ENCODE results near the gene RPTOR. TPM values are rescaled to one million over a fixed set of nuclear protein-coding genes. Genes with fewer than 3 reads are reported as not detected.

The RPTOR gene
- total RNA-seq, 1 experiment from 2014 or later, result 25.1 TPM

DNA sequence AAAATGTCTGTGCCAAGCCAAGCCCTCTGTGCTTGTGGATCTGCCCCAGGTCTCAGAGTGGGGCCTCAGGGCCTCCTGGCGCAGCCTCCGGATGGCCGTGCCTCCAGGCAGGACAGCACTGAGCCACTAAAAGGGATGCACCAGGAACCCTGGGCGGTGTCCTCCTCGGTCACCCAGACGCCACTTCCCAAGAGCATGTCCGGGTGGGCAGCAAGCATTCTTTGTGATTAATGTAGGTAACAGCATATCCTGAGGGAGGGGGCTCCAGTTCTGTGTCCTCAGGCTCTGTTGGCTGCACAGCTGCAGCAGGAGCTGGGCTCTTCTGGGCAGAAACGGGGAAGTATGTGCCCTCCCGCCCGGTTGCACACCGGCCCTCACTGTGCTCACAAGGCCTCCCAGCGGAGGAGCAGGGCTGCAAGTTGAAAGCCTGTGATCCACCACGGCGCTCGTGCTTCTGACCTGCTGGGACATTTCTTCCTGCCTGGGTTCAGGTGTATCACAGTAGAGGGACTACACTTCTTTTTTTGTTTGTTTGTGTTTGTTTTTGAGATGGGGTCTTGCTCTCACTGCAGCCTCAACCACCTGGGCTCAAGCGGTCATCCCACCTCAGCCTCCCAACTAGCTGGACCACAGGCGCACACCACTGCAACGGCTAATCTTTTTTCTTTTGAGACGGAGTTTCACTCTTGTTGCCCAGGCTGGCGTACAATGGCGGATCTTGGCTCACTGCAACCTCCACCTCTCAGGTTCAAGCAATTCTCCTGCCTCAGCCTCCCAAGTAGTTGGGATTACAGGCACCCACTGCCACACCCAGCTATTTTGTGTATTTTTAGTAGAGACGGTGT, 409.1 kb downstream of the RPTOR start:
- DNase-seq (ENCODE audit: low read depth), result no peak

DNA sequence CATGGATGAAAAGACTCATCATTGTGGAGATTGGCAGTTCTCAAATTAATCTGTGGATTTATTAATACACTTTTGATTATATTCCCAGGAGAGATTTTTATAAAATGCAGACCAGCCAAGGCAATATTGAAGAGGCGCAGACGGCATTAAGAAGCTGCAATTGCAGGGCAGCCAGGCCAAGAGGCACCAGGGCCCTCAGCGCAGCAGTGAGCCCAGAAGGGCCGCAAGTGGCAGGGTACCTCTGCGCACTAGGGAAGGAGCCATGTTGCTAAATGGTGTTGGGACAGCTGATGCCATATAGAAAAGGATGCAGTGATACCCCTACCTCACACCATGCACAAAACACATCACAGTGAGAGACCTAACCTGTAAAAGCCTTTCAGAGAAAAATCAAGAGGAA, 410.4 kb downstream of the RPTOR start:
- DNase-seq (ENCODE audit: low read depth), result no peak

DNA sequence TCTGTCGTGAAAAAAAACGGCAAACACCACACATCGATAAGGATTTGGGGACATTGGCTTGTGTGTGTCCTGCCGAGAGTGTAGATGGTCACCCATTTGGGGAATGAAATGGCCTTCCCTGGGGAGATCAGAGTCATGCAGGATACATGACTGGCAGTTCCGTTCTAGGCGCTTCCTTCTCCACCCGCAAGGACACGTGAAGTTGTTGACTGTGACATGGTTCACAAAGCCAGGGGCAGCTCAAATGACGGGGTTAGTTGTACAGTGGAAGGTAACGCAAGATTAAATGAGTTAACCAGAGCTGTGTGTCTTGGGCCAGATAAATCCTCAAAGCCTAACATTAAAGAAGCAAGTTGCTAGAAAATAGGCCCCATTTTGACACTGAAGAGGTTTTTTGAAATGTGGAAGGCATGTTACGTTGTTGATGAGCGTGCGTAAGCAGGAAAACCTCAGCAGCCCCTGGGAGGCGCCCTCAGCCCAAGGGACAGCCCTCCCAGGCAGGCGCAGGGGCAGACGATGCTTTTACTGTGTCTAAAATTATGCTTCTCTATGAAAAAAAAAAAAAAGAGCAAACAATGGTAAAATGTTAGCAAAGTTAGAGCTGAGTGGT, 411.1 kb downstream of the RPTOR start:
- no peak for DNase-seq (ENCODE audit: low read depth)

DNA sequence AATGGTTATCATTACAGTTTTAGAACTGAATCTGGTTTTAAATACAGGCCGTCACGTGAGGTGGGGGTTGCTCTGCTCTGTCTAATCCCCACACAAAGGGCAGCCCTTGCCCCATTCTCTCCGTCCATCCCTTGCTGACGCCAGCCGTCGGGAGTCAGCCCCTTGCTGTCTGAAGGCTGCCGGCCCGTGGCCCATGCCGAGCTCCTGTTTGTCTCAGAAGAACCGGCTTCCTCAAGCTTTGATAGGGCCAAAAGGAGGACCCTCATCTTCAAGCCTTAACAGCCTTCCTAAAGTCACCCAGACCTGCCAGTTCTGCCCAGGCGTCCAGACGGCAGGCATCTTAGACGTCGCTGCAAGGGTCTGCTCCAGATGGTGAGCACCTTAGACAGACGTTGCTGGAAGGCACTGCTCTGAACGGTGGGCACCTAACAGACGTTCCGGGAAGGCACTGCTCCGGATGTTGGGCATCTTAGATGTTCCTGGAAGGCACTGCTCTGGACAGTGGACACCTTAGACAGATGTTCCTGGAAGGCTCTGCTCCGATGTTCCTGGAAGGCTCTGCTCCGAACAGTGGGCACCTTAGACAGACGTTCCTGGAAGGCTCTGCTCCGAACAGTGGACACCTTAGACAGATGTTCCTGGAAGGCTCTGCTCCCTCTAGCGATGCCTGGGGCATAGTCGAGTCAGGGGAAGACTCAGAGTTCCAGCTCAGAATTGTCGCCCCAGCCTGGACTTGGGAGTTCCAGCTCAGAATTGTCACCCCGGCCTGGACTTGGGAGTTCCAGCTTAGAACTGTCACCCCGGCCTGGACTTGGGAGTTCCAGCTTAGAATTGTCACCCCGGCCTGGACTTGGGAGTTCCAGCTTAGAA, 411.9 kb downstream of the RPTOR start:
- no peak for DNase-seq (ENCODE audit: low read depth)

DNA sequence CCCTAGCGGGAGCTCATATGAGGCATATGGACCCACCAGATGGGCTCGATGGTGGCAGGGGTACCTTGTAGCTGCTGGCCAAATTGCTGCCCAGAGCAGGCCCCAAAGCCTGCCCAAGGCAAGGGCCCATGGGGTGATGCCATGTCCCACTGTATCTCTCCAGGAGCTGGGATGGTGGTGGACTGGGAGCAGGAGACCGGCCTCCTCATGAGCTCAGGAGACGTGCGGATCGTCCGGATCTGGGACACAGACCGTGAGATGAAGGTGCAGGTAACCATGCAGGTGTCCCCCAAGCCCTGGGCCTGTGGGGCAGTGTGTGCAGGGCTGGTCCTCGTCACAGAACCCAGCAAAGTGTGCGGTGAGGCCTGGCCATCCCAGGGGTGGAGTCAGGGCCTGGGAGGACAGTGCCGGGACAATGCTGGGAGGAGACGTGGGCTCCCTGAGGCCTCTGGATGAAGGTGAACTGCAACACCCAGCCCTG, 412.9 kb downstream of the RPTOR start:
- no peak for DNase-seq (ENCODE audit: low read depth)

DNA sequence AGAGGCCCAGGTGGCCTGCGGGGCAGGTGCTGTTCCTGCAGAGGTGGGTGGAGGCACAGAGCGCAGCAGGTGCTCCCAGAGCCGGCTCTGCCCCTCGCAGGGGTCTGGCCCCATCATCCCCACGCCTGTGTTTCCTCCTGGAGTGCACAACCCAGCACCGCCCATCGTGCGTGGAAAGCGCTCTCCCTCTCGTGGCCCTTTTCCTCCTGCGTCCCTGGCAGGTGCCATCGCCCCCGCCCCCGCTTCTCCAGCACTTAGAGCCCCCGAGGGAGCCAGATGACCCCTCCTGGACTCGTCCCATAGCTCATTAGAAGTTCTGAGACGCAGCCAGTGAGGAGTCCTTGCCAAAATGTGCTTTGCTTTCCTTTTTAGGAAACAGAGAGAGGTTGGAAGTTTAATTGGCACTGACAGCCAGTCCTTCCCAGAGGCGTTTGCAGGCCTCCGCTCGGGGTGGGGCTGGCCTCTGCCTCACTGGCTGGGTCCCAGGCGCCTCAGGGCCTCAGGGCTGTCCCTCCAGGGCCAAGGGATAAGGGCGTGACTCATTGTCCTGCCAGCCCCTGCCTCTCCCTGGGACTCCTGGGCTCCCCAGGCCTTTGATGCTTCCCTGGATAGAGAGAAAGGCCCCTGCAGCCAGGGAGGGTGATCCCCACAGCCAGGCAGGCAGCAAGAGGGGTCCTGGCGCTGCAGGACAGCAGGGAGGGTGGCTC, 414.8 kb downstream of the RPTOR start:
- DNase-seq (ENCODE audit: low read depth), result peak; percentile 79

DNA sequence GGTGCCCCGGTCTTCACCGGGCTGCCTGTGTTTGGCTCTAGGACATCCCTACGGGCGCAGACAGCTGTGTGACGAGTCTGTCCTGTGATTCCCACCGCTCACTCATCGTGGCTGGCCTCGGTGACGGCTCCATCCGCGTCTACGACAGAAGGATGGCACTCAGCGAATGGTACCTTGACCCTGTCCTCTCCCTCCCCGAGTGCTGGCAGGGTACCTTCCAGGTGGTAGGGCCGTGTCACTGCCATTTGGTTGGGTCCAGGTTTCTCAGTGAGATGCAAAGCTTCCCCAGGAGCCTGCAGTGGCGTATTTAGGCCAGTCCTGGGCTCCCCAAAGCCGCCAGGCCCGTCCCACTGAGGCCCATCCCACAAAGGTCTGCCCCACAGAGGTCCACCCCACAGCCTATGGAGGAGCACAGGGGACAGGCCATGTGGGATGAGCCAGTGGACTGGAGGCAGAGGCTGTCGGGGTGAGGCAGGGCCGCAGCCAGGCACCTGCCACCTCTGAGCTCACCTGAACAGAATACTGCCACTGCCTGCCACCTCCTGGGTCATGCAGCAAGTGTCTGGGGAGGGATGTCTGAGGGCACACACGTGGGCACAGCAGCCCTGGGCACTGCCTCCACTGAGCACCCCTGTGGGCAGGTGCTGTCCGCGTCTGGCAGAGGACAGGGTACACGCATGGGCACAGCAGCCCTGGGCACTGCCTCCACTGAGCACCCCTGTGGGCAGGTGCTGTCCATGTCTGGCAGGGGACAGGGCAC, 415.6 kb downstream of the RPTOR start:
- DNase-seq (ENCODE audit: low read depth), result no peak

DNA sequence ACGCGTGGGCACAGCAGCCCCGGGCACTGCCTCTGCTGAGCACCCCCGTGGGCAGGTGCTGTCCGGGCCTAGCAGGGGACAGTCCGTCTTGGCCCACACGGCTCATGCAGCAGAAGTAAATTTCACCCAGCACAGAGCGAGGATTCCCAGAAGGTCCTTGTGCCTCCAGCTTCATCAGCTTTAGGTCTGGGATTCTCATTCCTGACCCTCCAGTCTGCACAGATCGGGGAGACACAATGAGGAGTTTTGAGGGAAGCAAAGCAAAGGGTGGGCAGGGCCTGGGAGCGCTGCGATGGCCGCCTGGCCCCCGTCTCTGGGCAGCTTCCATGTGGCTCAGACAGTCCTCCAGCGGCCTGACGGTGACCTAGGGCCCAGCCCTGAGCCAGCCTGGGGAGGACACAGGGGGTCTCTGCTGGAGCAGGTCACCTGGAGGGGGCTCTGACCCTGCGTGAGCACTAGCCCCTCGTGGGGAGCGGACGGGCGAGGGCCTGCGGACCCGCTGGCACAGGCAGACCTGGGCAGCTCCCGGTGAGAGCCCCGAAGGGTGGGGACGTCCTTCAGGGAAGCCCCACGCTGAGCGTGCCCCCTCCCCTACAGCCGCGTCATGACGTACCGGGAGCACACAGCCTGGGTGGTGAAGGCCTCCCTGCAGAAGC, 416.3 kb downstream of the RPTOR start:
- no peak for DNase-seq (ENCODE audit: low read depth)

DNA sequence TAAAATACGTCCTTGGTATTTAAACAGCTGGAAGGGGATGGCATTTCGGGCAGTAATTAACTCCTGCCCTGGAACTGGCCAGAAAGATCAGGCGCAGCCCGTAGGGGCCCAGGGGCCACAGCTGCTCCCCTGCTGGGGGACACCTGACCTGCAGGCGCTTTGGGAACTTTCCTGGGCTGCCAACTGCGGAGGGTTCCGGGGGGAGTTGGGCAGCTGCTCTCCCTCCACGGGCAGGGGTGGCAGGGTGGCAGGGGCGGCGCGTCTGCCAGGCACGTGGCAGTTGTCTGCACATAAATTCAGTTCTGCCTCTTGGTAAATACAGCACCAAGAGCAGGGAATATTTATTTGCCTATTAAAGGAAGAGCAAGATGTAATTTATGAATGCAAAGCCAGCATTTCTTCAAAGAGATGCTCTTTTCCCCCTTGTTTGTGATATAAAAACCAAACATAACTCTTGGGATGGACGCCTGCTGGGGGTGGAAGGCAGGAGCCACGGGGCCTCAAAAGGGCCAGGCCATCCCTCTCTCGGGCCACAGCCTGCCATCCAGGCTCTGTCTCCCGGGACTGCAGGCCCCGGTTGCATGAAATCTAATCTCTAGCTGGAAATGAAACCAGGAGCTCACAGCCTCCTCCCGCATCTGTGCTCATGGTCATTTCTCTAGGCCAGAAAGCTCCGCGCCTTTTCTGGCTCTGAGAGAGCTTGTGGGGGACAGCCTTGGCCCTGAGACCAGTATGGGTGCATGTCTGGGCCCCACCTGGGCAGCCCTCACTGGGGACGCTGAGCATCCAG, 417.1 kb downstream of the RPTOR start:
- no peak for DNase-seq (ENCODE audit: low read depth)

DNA sequence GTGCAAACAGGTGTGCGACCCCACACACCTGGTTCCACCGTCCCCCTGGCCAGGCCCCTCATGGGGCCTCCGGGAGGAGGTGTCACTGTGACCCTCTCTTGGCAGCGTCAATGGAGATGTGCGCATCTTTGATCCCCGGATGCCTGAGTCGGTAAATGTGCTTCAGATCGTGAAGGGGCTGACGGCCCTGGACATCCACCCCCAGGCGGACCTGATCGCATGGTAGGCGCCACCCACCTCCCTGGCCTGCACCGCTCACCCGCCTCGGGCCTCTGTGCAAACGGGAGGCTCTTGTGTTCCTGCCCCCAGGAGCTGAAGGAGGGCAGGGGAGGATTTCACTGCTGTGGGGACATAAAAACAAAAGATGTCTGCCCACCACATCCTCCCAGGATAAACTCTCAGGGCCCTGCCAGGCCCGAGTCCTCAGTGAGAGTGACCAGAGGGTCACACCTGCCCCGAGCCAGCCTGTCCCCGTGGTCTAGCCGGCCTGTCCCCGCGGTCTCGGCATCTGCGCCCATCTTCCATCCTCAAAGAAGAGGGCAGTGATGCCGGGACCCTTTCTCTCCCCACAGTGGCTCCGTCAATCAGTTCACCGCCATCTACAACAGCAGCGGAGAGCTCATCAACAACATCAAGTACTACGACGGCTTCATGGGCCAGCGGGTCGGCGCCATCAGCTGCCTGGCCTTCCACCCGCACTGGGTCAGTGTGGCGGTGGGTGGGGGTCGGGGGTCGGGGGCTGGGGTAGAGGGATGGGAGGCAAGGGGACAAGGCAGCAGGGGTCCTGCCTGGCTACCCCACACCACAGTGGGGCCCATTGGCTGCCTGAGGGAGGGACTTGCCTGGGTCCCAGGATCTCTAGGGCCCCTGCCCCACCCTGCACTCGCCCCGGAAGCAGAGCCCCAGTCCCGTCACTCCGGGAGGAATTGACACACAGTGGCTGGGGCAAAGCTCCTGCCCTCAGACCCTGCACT, 418.0 kb downstream of the RPTOR start:
- DNase-seq (ENCODE audit: low read depth), result no peak

DNA sequence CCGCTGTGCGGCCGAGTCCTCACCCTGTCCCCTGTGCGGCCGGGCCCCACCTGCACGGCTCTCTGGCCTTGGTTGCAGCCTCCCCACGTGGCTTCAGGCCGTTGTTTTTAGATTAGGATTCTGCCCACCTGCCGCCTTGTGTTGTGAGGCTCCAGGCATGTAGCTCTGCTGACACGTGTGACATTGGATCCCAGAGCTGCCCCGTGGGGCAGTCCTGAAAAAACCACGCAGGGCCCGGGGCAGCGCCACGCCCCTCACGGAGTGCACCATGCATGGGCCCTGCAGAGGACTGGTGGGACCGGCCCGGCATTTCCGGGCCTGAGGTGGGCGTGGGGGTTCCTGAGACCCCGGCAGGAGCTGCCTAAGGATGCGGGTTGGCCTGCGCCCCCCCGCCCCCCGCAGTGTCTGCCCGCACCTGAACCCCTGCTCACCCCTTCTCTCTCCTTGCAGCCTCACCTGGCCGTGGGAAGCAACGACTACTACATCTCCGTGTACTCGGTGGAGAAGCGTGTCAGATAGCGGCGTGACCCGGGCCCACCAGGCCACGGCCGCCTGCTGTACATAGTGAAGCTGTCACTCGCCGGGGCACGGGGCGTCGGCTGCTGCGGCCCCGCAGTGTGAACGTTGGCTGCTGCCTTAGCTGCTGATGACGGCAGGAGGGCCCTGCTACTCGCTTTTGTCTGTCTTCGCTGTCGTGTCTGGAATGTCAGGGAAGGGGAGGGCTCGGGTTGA, 419.3 kb downstream of the RPTOR start:
- DNase-seq (ENCODE audit: low read depth), result no peak

DNA sequence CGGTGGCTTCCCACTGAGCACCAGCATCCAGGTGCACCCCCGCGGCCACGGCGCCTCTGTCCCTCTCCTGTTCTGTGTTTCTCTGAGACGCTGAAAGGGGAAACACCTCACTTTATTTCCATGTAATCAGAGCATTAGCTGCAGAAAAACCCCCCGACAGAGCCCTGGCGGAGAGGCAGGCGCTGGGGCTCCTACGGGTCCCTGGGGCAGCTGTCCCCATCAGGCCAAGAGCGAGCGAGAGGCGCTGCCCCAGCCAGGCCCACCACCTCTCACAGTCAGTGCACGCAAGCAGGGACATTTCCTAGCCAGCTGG, 419.9 kb downstream of the RPTOR start:
- DNase-seq (ENCODE audit: low read depth), result no peak

DNA sequence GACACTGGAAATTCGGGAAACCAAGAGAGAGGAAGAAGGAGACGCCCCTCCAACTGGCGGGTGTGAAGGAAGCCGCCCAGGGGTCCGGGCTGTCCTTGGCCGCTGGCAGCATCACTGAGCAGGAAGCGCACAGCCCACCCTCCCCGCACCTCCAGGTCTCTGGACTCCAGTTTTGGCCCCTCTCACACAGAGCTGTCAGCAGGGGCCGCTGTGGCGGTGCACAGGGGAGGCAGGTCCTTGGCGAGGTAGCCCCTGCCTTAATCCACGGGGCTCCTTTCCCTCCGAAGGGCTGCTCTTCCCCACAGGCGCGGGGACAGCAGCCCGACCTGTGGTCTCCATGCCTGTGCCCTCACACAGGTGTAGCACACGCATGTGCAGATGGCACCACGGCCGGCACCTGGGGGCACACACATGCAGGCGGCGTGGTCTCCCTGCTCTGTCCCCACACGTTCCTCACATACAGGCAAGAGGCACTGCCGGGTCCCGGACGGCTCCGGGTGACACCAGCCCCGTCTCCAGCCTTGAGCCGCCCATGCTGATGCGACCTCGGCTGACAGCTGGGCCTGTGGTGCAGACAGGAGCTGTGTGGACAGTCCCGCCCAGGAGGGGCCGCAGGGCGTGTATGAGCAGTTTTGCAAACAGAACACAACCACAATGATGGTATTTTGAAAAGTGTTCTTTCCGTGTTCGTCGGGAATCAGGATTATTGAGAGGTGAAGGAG, 420.4 kb downstream of the RPTOR start:
- no peak for DNase-seq (ENCODE audit: low read depth)

DNA sequence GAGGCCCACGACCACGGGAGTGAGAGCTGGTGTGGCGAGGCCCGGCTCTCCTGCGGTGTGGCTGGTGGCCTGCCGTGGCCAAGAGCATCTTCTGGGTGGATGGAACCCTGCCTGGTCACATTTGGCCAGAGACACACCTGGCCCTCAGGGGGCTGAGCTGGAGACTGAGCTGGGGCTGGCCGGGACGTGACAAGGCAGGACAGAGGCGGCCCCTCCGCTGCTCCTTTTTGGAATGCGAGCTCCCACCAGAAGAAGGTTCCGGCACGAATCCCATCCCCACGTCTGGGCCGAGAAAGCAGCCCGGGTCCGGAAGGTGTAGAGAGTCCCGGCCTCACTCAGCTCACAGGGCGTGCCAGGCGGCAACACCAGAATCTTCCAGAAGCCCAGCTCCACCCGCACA, 421.0 kb downstream of the RPTOR start:
- DNase-seq (ENCODE audit: low read depth), result no peak

DNA sequence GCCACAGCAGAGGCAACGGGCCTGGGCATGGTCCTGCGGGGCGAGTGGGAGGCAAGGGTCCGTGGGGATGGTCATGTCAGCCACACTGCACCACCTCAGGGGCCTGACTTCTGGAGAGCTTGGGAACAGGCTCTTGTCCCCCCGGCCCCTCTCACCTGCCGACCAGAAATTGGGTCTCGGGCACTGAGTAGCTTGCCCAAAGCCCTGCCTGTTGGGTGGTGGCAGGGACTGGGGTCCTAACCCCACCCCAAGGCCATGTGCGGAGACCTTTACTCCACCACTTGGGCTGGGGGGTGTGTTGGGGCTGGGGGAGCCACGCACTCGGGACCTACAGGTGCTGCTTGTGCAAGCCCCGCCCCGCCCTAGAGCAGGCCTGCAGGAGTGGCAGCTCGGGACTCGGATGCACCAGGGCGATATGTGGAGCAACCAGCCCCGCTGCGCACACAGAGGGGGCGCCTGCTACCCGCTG, 422.8 kb downstream of the RPTOR start:
- DNase-seq (ENCODE audit: low read depth), result no peak

DNA sequence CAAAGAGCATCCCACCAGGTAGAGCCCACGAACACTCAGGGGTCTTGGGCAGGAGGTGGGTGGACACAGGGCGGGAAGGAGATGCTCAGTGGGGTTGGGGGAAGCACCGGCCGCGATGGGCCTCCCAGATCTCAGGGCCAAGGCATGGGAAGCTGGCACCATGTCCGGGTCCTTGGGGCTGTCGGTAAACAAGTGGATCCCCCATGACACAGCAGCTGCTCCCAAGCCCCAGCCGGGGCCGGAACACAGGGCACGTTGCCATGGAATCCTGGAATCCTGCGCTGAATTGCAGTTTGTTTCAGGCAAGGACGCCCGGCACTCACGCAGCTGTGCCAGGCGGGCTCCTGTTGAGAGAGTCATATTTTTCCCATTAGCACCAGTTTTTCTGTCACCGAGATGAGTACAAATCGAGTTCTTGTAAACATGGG, 424.0 kb downstream of the RPTOR start:
- peak; percentile 88 for DNase-seq (ENCODE audit: low read depth)

All from LHCN-M2 (cell line).